ENCODE data around the gene METTL3. TPM values are rescaled to one million over a fixed set of nuclear protein-coding genes. Genes with fewer than 3 reads are reported as not detected.

The METTL3 gene
- total and polyA plus RNA-seq, 2 of the 8 experiments (the other 6 are each of a cell fraction or from before 2014, with no cell fraction given) = 103 to 144 TPM

GRCh38 chr14:21521501-21521900 lies 10.4 kb upstream of the METTL3 start (continued):
- TF ChIP-seq RNF2 (IDR thresholded peaks at IDR 0.05; ENCODE audit: borderline replicate concordance, low read depth, low read length, missing control alignments, poor library complexity, severe bottlenecking) = no peak
